Liver (tissue), 9 donors: ENCODE data around the gene DHX57. TPM values are rescaled to one million over a fixed set of nuclear protein-coding genes. Genes with fewer than 3 reads are reported as not detected.
A peak's percentile ranks its signal among the peaks of the same experiment; 100 is the strongest.

Experiments used
- DNase-seq: peaks from one replicate; pipeline ENCODE4 v3.0.0-alpha.2; 2017; ENCODE audit warnings: low spot score
- H3K27ac ChIP-seq, 2 donors: one replicate each; pipeline ENCODE4 v1.7.0; 2013; ENCODE audit warnings: inconsistent platforms in 2 of 2, low read length in 2 of 2, control low read depth in 1 of 2, low read depth in 1 of 2, mild to moderate bottlenecking in 1 of 2
- H3K27me3 ChIP-seq, 4 donors: one replicate each; pipeline versions ENCODE4 v1.6.1 to v1.7.0; 2013; ENCODE audit warnings: low read length in 3 of 4, inconsistent platforms in 1 of 4, mild to moderate bottlenecking in 1 of 4, moderate library complexity in 1 of 4; ENCODE audit not compliant: control insufficient read depth in 4 of 4, insufficient read depth in 4 of 4
- H3K36me3 ChIP-seq, 4 donors: one replicate each; pipeline versions ENCODE4 v1.6.1 to v1.7.0; 2013; ENCODE audit warnings: low read length in 3 of 4, mild to moderate bottlenecking in 3 of 4, low read depth in 1 of 4, moderate library complexity in 1 of 4; ENCODE audit not compliant: control insufficient read depth in 4 of 4, insufficient read depth in 3 of 4
- H3K4me1 ChIP-seq, 4 donors: one replicate each; pipeline versions ENCODE4 v1.6.1 to v1.7.0; 2013; ENCODE audit warnings: low read length in 3 of 4, mild to moderate bottlenecking in 3 of 4, moderate library complexity in 1 of 4; ENCODE audit not compliant: control insufficient read depth in 4 of 4, insufficient read depth in 4 of 4
- H3K4me3 ChIP-seq, 3 donors: one replicate each; pipeline versions ENCODE4 v1.6.1 to v1.7.0; 2013; ENCODE audit warnings: low read length in 3 of 3, control low read depth in 1 of 3, low read depth in 1 of 3, mild to moderate bottlenecking in 1 of 3
- H3K9ac ChIP-seq, 2 donors: one replicate each; pipeline ENCODE4 v1.7.0; 2013; ENCODE audit warnings: low read length in 2 of 2, mild to moderate bottlenecking in 2 of 2, moderate library complexity in 2 of 2, control low read depth in 1 of 2, low read depth in 1 of 2
- H3K9me3 ChIP-seq, 4 donors: one replicate each; pipeline versions ENCODE4 v1.6.1 to v1.7.0; 2013; ENCODE audit warnings: low read length in 3 of 4; ENCODE audit not compliant: control insufficient read depth in 4 of 4
- EGR1 ChIP-seq, 2 donors: IDR thresholded peaks; 2 replicates each; pipeline ENCODE4 v1.6.1; 2016 to 2018; ENCODE audit warnings: antibody characterized with exemption in 2 of 2, low read depth in 2 of 2
- FOXA1 ChIP-seq: IDR thresholded peaks from 2 replicates; pipeline ENCODE4 v1.6.1; 2016; ENCODE audit warnings: antibody characterized with exemption
- FOXA2 ChIP-seq: IDR thresholded peaks from 2 replicates; pipeline ENCODE4 v1.6.1; 2016; ENCODE audit warnings: antibody characterized with exemption
- GABPA ChIP-seq, 2 donors: IDR thresholded peaks in 1 of 2; conservative IDR thresholded peaks in 1 of 2; 2 replicates each; pipeline ENCODE4 v1.6.1; 2016; ENCODE audit warnings: antibody characterized with exemption in 2 of 2, mild to moderate bottlenecking in 1 of 2, moderate library complexity in 1 of 2
- HNF4A ChIP-seq, 2 donors: conservative IDR thresholded peaks; 2 replicates each; pipeline ENCODE4 v1.6.1; 2016; ENCODE audit warnings: antibody characterized with exemption in 2 of 2, mild to moderate bottlenecking in 2 of 2
- HNF4G ChIP-seq: IDR thresholded peaks from 2 replicates; pipeline ENCODE4 v1.6.1; 2016; ENCODE audit warnings: antibody characterized with exemption
- JUND ChIP-seq, 2 donors: IDR thresholded peaks; 2 replicates each; pipeline ENCODE4 v1.6.1; 2016; ENCODE audit warnings: antibody characterized with exemption in 2 of 2
- NR2F2 ChIP-seq: IDR thresholded peaks from 2 replicates; pipeline ENCODE4 v1.6.1; 2016; ENCODE audit warnings: antibody characterized with exemption
- RAD21 ChIP-seq, 2 donors: IDR thresholded peaks; 2 replicates each; pipeline ENCODE4 v1.6.1; 2016; ENCODE audit warnings: antibody characterized with exemption in 2 of 2, mild to moderate bottlenecking in 2 of 2
- REST ChIP-seq: IDR thresholded peaks from 2 replicates; pipeline ENCODE4 v1.6.1; 2016; ENCODE audit warnings: antibody characterized with exemption, mild to moderate bottlenecking
- RXRA ChIP-seq, 2 donors: IDR thresholded peaks; 2 replicates each; pipeline ENCODE4 v1.6.1; 2017 to 2018; ENCODE audit warnings: antibody characterized with exemption in 2 of 2, mild to moderate bottlenecking in 1 of 2
- SP1 ChIP-seq: IDR thresholded peaks from 2 replicates; pipeline ENCODE4 v1.6.1; 2018; ENCODE audit warnings: antibody characterized with exemption, mild to moderate bottlenecking
- TAF1 ChIP-seq: conservative IDR thresholded peaks from 2 replicates; pipeline ENCODE4 v1.6.1; 2016; ENCODE audit warnings: antibody characterized with exemption, mild to moderate bottlenecking
- YY1 ChIP-seq: IDR thresholded peaks from 2 replicates; pipeline ENCODE4 v1.6.1; 2016; ENCODE audit warnings: antibody characterized with exemption, mild to moderate bottlenecking
- WGBS: extraction: QIAGEN DNeasy Blood & Tissue Kit; methylation state at CpG from one replicate; pipeline ENCODE4 v1.1.7; 2013; 5-methylcytosine and 5-hydroxymethylcytosine counted together
- polyA plus RNA-seq, 2 donors: library from polyadenylated mRNA; stranded (reverse) in 1 of 2; unstranded in 1 of 2; fragments of 200-250 nt in 1 of 2; fragments of >200 nt in 1 of 2; fragmentation: Nextera tagmentation in 1 of 2; extraction: Ambion mirVana in 1 of 2; gene quantifications; one replicate each; pipeline versions ENCODE4 v1.2.1 to v1.2.3, GENCODE V29; 2013 to 2015
- total RNA-seq, 2 donors: library from RNA; depleted of rRNA; stranded (reverse); fragments of >200 nt; gene quantifications; one replicate each; pipeline ENCODE4 v1.2.3, GENCODE V29; 2014
- TF ChIP-seq, protein P1 (sequence below): fragments of 150-350 bp; IDR thresholded peaks from 2 replicates; pipeline ENCODE4 v1.5.1; 2017; ENCODE audit warnings: improper control_type of control experiment, low read depth, low read length; ENCODE audit not compliant: missing input control
- TF ChIP-seq, protein P2 (sequence below): IDR thresholded peaks from 2 replicates; pipeline ENCODE4 v1.6.1; 2016; ENCODE audit warnings: antibody characterized with exemption
- TF ChIP-seq, protein P3 (sequence below): IDR thresholded peaks from 2 replicates; pipeline ENCODE4 v1.6.1; 2016; ENCODE audit warnings: antibody characterized with exemption
- TF ChIP-seq, protein P4 (sequence below): IDR thresholded peaks from 2 replicates; pipeline ENCODE4 v1.6.1; 2016; ENCODE audit warnings: antibody characterized with exemption
- donor health status: healthy.
- donor health status: healthy.
- donor health status: healthy.
- donor health status: healthy.
- donor health status: healthy.

The DHX57 gene
- total and polyA plus RNA-seq, 4 donors: 2.8 to 8.7 (median 5.4) TPM

GRCh38 chr2:38794235-38794946 is 81.3 kb downstream of the DHX57 start:
- TF ChIP-seq SP1 (peak; percentile 95), JUND (IDR thresholded peaks at IDR 0.05) (peak; percentile 79 to 82), TAF1 (peak; percentile 50), REST (peak; percentile 82), GABPA (IDR thresholded peaks at IDR 0.05 in 1 of 2, conservative IDR thresholded peaks at IDR 0.05 in 1 of 2) (peak in 1 of 2 donors; percentile 24), NR2F2 (peak; percentile 34), HNF4A (conservative IDR thresholded peaks at IDR 0.05) (peak; percentile 81 to 89), YY1 (peak; percentile 90), EGR1 (IDR thresholded peaks at IDR 0.05; ENCODE audit: low read depth in 2 of 2) (peak in 1 of 2 donors; percentile 66), FOXA2 (peak; percentile 71), FOXA1 (peak; percentile 72), RAD21 (IDR thresholded peaks at IDR 0.05) (peak in 1 of 2 donors; percentile 35), RXRA (IDR thresholded peaks at IDR 0.05) (peak; percentile 73 to 88), HNF4G (peak; percentile 52)
- TF ChIP-seq, protein P1, sequence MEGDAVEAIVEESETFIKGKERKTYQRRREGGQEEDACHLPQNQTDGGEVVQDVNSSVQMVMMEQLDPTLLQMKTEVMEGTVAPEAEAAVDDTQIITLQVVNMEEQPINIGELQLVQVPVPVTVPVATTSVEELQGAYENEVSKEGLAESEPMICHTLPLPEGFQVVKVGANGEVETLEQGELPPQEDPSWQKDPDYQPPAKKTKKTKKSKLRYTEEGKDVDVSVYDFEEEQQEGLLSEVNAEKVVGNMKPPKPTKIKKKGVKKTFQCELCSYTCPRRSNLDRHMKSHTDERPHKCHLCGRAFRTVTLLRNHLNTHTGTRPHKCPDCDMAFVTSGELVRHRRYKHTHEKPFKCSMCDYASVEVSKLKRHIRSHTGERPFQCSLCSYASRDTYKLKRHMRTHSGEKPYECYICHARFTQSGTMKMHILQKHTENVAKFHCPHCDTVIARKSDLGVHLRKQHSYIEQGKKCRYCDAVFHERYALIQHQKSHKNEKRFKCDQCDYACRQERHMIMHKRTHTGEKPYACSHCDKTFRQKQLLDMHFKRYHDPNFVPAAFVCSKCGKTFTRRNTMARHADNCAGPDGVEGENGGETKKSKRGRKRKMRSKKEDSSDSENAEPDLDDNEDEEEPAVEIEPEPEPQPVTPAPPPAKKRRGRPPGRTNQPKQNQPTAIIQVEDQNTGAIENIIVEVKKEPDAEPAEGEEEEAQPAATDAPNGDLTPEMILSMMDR: no peak
- TF ChIP-seq, protein P2, sequence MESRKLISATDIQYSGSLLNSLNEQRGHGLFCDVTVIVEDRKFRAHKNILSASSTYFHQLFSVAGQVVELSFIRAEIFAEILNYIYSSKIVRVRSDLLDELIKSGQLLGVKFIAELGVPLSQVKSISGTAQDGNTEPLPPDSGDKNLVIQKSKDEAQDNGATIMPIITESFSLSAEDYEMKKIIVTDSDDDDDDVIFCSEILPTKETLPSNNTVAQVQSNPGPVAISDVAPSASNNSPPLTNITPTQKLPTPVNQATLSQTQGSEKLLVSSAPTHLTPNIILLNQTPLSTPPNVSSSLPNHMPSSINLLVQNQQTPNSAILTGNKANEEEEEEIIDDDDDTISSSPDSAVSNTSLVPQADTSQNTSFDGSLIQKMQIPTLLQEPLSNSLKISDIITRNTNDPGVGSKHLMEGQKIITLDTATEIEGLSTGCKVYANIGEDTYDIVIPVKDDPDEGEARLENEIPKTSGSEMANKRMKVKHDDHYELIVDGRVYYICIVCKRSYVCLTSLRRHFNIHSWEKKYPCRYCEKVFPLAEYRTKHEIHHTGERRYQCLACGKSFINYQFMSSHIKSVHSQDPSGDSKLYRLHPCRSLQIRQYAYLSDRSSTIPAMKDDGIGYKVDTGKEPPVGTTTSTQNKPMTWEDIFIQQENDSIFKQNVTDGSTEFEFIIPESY: peak; percentile 85
- TF ChIP-seq, protein P3, sequence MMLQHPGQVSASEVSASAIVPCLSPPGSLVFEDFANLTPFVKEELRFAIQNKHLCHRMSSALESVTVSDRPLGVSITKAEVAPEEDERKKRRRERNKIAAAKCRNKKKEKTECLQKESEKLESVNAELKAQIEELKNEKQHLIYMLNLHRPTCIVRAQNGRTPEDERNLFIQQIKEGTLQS: no peak
- TF ChIP-seq, protein P4, sequence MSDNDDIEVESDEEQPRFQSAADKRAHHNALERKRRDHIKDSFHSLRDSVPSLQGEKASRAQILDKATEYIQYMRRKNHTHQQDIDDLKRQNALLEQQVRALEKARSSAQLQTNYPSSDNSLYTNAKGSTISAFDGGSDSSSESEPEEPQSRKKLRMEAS: peak; percentile 84
- H3K27ac ChIP-seq: peak overlapping the region; percentile 81 to 93
- peak overlapping the region in 1 of 2 donors; percentile 31 for H3K9ac ChIP-seq
- no peak for DNase-seq
- no peaks in the 10 kb centered on the region for H3K36me3 ChIP-seq
- no peak overlapping the region for H3K4me3 ChIP-seq
- H3K4me1 ChIP-seq: peaks cover 8 to 33% (median 17%) of the 10 kb centered on the region in 4 donors
- H3K27me3 ChIP-seq: no peaks in the 10 kb centered on the region
- H3K9me3 ChIP-seq: no peaks in the 10 kb centered on the region
- WGBS: 35% methylated on average over 7 of the region's 7 CpGs
